HepG2 (cell line): ENCODE measurements around the gene WFDC12. TPM values are rescaled to one million over a fixed set of nuclear protein-coding genes. Genes with fewer than 3 reads are reported as not detected.

Source experiments
- ATAC-seq: fragments of 200-7000 bp; cut with Tn5 transposase; 3 replicates; pipeline ENCODE4 v1.9.1; 2020; ENCODE audit warnings: mild to moderate bottlenecking, moderate library complexity
- BruUV-seq: library from RNA; stranded (reverse); fragments of 400-500 nt; replicated peaks from 2 replicates; lab custom pipeline; 2021; lab: Mats Ljungman, UMichigan
- CTCF ChIA-PET: fragments of 300-600 bp; formaldehyde crosslinking; extraction: SDS; loops from one replicate; lab custom pipeline; 2021; ENCODE audit warnings: low total read pairs, inconsistent platforms, low intra/inter-chr PET ratio; lab: Yijun Ruan, JAX
- POLR2A ChIA-PET: fragments of 350-600 bp; sonication (Branson Sonifier 250); formaldehyde crosslinking; loops from one replicate; lab custom pipeline; 2020; ENCODE audit warnings: antibody characterized with exemption, inconsistent platforms; lab: Yijun Ruan, JAX
- DNase-seq: peaks from one replicate; pipeline ENCODE4 v3.0.0-alpha.2; 2015; ENCODE audit warnings: low spot score
- FAIRE-seq: peaks from 3 replicates; lab custom pipeline; 2011; peaks lifted over from hg19 to GRCh38; lab: Jason Lieb, UNC
- H2AFZ ChIP-seq: one replicate; pipeline ENCODE4 v1.6.1; 2011; ENCODE audit warnings: low read length, inconsistent platforms
- H3K27ac ChIP-seq: fragments of 300-600 bp; 3 replicates; pipeline ENCODE4 v1.8.0; 2011; ENCODE audit warnings: mixed run types, mild to moderate bottlenecking, mixed read lengths, low read length, inconsistent platforms; ENCODE audit not compliant: insufficient read depth; ENCODE audit errors: extremely low read length
- H3K27me3 ChIP-seq, 2 experiments: fragments of 200-600 bp in 1 of 2; 2 replicates in 1 of 2; 3 replicates in 1 of 2; pipeline versions ENCODE4 v1.6.0 to v1.8.0; 2011; ENCODE audit warnings: low read length in 2 of 2, mild to moderate bottlenecking in 2 of 2, moderate library complexity in 2 of 2, inconsistent platforms in 1 of 2; ENCODE audit not compliant: insufficient read depth in 2 of 2, control insufficient read depth in 1 of 2
- H3K36me3 ChIP-seq, 2 experiments: fragments of 200-600 bp in 1 of 2; replicated peaks in 1 of 2; 2 replicates in 1 of 2; 3 replicates in 1 of 2; pipeline versions ENCODE4 v1.5.1 to v1.8.0; 2011; ENCODE audit warnings: low read length in 2 of 2, inconsistent platforms in 1 of 2; ENCODE audit not compliant: insufficient read depth in 2 of 2, control insufficient read depth in 1 of 2
- H3K4me1 ChIP-seq: 2 replicates; pipeline ENCODE4 v1.5.1; 2012; ENCODE audit warnings: low read length, inconsistent platforms; ENCODE audit not compliant: insufficient read depth
- H3K4me2 ChIP-seq: 2 replicates; pipeline ENCODE4 v1.6.0; 2011; ENCODE audit warnings: low read depth, low read length, inconsistent platforms
- H3K4me3 ChIP-seq, 3 experiments: fragments of 200-600 bp in 1 of 3; sonication (generic), shearing (Covaris generic) in 1 of 3; replicated peaks in 1 of 3; 2 replicates each; pipeline ENCODE4 v1.5.1; 2011 to 2016; ENCODE audit warnings: low read length in 3 of 3, inconsistent platforms in 2 of 3, low read depth in 2 of 3, mild to moderate bottlenecking in 2 of 3, control low read depth in 1 of 3, mixed read lengths in 1 of 3; ENCODE audit not compliant: insufficient read depth in 1 of 3
- H3K79me2 ChIP-seq: one replicate; pipeline ENCODE4 v1.6.1; 2011; ENCODE audit warnings: low read length, inconsistent platforms; ENCODE audit not compliant: insufficient read depth
- H3K9ac ChIP-seq: 2 replicates; pipeline ENCODE4 v1.6.0; 2011; ENCODE audit warnings: mild to moderate bottlenecking, low read depth, low read length, inconsistent platforms; ENCODE audit not compliant: insufficient read depth
- H3K9me3 ChIP-seq: 2 replicates; pipeline ENCODE4 v1.5.1; 2012; ENCODE audit warnings: mild to moderate bottlenecking, low read length
- H4K20me1 ChIP-seq: 2 replicates; pipeline ENCODE4 v1.6.0; 2011; ENCODE audit warnings: inconsistent platforms, mild to moderate bottlenecking, low read length, moderate library complexity; ENCODE audit not compliant: insufficient read depth
- CHD2 ChIP-seq: IDR thresholded peaks from 2 replicates; pipeline ENCODE4 v1.6.1; 2011; ENCODE audit warnings: low read depth, low read length, improper control_type of control experiment
- HMGA1 ChIP-seq: sonication (generic); formaldehyde crosslinking; conservative IDR thresholded peaks from 2 replicates; pipeline ENCODE4 v1.4.0; 2020; ENCODE audit warnings: missing genetic modification reagents
- JARID2 ChIP-seq: sonication (generic); formaldehyde crosslinking; IDR thresholded peaks from 2 replicates; pipeline ENCODE4 v1.8.1; 2023; ENCODE audit warnings: missing genetic modification reagents, inconsistent platforms; ENCODE audit not compliant: insufficient replicate concordance
- MED1 ChIP-seq: sonication (generic); formaldehyde crosslinking; IDR thresholded peaks from 2 replicates; pipeline ENCODE4 v1.4.0; 2020; ENCODE audit warnings: missing genetic modification reagents
- MEF2D ChIP-seq: sonication (generic); formaldehyde crosslinking; IDR thresholded peaks from 2 replicates; pipeline ENCODE4 v1.5.1; 2020; ENCODE audit warnings: mild to moderate bottlenecking, missing genetic modification reagents
- MEIS1 ChIP-seq: sonication (generic); formaldehyde crosslinking; IDR thresholded peaks from 2 replicates; pipeline ENCODE4 v1.9.0; 2021; ENCODE audit warnings: mild to moderate bottlenecking, missing genetic modification reagents, moderate library complexity, borderline replicate concordance
- NR2F6 ChIP-seq, 2 experiments: IDR thresholded peaks; 2 replicates each; pipeline ENCODE4 v1.6.1; 2016; ENCODE audit warnings: antibody characterized with exemption in 1 of 2, mild to moderate bottlenecking in 1 of 2
- RAD21 ChIP-seq: fragments of 450-650 bp; formaldehyde crosslinking; IDR thresholded peaks from 2 replicates; pipeline ENCODE4 v1.5.0; 2020; ENCODE audit warnings: mild to moderate bottlenecking
- RARA ChIP-seq: IDR thresholded peaks from 2 replicates; pipeline ENCODE4 v1.6.1; 2016; ENCODE audit warnings: missing genetic modification reagents, missing compliant biosample characterization
- RFXANK ChIP-seq: IDR thresholded peaks from 2 replicates; pipeline ENCODE4 v1.6.1; 2016
- ZNF605 ChIP-seq: sonication (generic); formaldehyde crosslinking; IDR thresholded peaks from 2 replicates; pipeline ENCODE4 v1.8.0; 2022; ENCODE audit warnings: mild to moderate bottlenecking, missing genetic modification reagents
- ZNF615 ChIP-seq: sonication (generic); formaldehyde crosslinking; IDR thresholded peaks from 2 replicates; pipeline ENCODE4 v1.5.0; 2020; ENCODE audit warnings: mild to moderate bottlenecking, missing genetic modification reagents, borderline replicate concordance
- WGBS: methylation state at CpG from one replicate; pipeline ENCODE4 v1.1.6; 2017; ENCODE audit warnings: low lambda C conversion rate; 5-methylcytosine and 5-hydroxymethylcytosine counted together
- in situ Hi-C: cut with HindIII; loops from 2 replicates; pipeline ENCODE4 v1.10.0; 2017; ENCODE audit warnings: low pct_unique_long_range_greater_than_20kb; ENCODE audit not compliant: extremely low pct_ligation_motif_present
- intact Hi-C: fragments of 100-400 bp; cut with micrococcal nuclease; formaldehyde crosslinking; loops from one replicate; pipeline ENCODE4 v1.10.0; 2022; ENCODE audit not compliant: unreplicated experiment
- polyA plus RNA-seq, 8 experiments: library from polyadenylated mRNA; depleted of rRNA in 3 of 8; stranded (reverse) in 7 of 8; unstranded in 1 of 8; fragments of >200 nt; fragmentation: Illumina TruSeq in 4 of 8; extraction: Trizol in 4 of 8; gene quantifications; 2 replicates each; pipeline versions ENCODE4 v1.2.1 to v1.2.3, GENCODE V29; 2011 to 2016; ENCODE audit warnings: low read depth in 4 of 8, missing spikeins in 1 of 8, mixed read lengths in 1 of 8; ENCODE audit not compliant: insufficient read depth in 1 of 8
- total RNA-seq, 5 experiments: library from RNA; depleted of rRNA; stranded (reverse); fragments of >200 nt; fragmentation: Illumina TruSeq; extraction: Trizol; gene quantifications; 2 replicates each; pipeline ENCODE4 v1.2.3, GENCODE V29; 2016; ENCODE audit warnings: low read depth in 1 of 5
- TF ChIP-seq, protein P1 (sequence below): sonication (generic); formaldehyde crosslinking; IDR thresholded peaks from 2 replicates; pipeline ENCODE4 v1.5.0; 2020; ENCODE audit warnings: mild to moderate bottlenecking, missing genetic modification reagents, moderate library complexity
- TF ChIP-seq, protein P2 (sequence below): sonication (generic); formaldehyde crosslinking; IDR thresholded peaks from 2 replicates; pipeline ENCODE4 v1.8.1; 2023; ENCODE audit warnings: missing genetic modification reagents, mild to moderate bottlenecking, borderline replicate concordance

WFDC12 gene
- total and polyA plus RNA-seq, 2 of the 13 experiments (the other 11 are each of a cell fraction or from before 2014, with no cell fraction given) = not detected

DNA sequence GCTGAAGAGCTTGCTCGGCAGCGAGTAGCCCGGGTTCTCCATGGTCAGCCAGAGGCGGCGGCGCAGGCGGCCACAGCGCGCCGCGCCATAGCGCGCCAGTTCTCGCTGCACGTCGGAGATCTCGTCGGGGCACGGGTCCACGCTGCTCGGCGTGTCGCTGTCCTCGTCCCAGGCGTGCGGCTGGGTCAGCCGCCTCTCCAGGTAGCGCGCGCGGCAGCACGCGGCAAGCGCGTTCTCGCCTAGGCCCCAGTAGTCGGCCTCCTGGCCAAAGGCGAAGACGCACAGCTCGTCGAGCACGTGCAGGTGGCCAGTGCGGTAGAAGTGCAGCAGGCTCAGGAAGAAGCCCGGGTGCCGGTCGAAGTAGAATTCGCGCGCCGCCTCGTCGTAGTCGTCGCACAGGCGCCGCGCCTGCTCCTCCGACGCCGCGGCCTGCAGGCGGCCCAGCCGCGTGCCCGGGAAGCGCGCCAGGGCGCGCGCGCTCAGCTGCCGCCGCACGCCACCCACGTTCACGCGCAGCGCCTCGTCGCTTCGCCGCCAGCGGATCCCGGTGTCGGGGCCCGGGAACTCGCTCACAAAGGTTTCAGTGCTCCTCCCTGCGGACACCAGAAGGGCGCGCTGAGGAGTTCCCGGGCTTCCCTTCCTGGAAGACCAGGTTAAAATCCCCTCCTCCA is 26.0 kb downstream of the WFDC12 start:
- peaks cover 12% of the 10 kb centered on the region for H3K4me1 ChIP-seq
- DNase-seq (no peak), ATAC-seq (peak; percentile 3; the same call in 1 of the 3 replicates), FAIRE-seq (no peak)
- intact Hi-C loops (no loop called here), in situ Hi-C loops (loop anchor here (10.0 kb wide), 1 partner anchor 53 kb away; no protein-coding TSS in a partner anchor)
- no peaks in the 10 kb centered on the region for H3K9me3 ChIP-seq
- ChIA-PET POLR2A (no interaction called here), CTCF (interaction anchor here (1.6 kb wide), 1 partner anchor 54 kb away, joined by 3 read pairs; no protein-coding TSS in a partner anchor)
- no peak overlapping the region for H3K27ac ChIP-seq
- H2AFZ ChIP-seq = no peak overlapping the region
- H4K20me1 ChIP-seq = no peaks in the 10 kb centered on the region
- no TSS peak for BruUV-seq
- peaks cover 0 to 31% of the 10 kb centered on the region in 2 experiments; a peak in 4 of 5 replicates for H3K27me3 ChIP-seq
- TF ChIP-seq ZNF605 (no peak), RFXANK (CRISPR knock-in tag) (no peak), MEF2D (CRISPR knock-in tag) (no peak), MEIS1 (CRISPR knock-in tag) (no peak), MED1 (CRISPR knock-in tag) (no peak), NR2F6 (IDR thresholded peaks at IDR 0.05) (no peak), NR2F6 (CRISPR knock-in tag; IDR thresholded peaks at IDR 0.05) (no peak), CHD2 (no peak), JARID2 (CRISPR knock-in tag) (no peak), RAD21 (0 out of 2 replicates have a peak, but pooled peaks have one; percentile 13), ZNF615 (CRISPR knock-in tag) (no peak), HMGA1 (CRISPR knock-in tag) (no peak), RARA (CRISPR knock-in tag) (no peak)
- TF ChIP-seq, protein P1, sequence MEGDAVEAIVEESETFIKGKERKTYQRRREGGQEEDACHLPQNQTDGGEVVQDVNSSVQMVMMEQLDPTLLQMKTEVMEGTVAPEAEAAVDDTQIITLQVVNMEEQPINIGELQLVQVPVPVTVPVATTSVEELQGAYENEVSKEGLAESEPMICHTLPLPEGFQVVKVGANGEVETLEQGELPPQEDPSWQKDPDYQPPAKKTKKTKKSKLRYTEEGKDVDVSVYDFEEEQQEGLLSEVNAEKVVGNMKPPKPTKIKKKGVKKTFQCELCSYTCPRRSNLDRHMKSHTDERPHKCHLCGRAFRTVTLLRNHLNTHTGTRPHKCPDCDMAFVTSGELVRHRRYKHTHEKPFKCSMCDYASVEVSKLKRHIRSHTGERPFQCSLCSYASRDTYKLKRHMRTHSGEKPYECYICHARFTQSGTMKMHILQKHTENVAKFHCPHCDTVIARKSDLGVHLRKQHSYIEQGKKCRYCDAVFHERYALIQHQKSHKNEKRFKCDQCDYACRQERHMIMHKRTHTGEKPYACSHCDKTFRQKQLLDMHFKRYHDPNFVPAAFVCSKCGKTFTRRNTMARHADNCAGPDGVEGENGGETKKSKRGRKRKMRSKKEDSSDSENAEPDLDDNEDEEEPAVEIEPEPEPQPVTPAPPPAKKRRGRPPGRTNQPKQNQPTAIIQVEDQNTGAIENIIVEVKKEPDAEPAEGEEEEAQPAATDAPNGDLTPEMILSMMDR = peak; percentile 49
- TF ChIP-seq, protein P2, sequence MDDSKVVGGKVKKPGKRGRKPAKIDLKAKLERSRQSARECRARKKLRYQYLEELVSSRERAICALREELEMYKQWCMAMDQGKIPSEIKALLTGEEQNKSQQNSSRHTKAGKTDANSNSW (CRISPR knock-in tag) = no peak
- H3K4me3 ChIP-seq = no peak overlapping the region
- H3K79me2 ChIP-seq = no peaks in the 10 kb centered on the region
- H3K9ac ChIP-seq = no peak overlapping the region
- WGBS = 83% methylated on average over 91 of the region's 91 CpGs
- no peak overlapping the region for H3K4me2 ChIP-seq
- no peaks in the 10 kb centered on the region for H3K36me3 ChIP-seq
